GM19328 (cell line): ENCODE measurements around the gene TENT4B.

Experiments
- ATAC-seq: cut with Tn5 transposase; IDR thresholded peaks from one replicate; pipeline ENCODE4 v1.9.1; 2021; ENCODE audit warnings: mild to moderate bottlenecking, moderate library complexity; ENCODE audit not compliant: unreplicated experiment

TENT4B gene

DNA sequence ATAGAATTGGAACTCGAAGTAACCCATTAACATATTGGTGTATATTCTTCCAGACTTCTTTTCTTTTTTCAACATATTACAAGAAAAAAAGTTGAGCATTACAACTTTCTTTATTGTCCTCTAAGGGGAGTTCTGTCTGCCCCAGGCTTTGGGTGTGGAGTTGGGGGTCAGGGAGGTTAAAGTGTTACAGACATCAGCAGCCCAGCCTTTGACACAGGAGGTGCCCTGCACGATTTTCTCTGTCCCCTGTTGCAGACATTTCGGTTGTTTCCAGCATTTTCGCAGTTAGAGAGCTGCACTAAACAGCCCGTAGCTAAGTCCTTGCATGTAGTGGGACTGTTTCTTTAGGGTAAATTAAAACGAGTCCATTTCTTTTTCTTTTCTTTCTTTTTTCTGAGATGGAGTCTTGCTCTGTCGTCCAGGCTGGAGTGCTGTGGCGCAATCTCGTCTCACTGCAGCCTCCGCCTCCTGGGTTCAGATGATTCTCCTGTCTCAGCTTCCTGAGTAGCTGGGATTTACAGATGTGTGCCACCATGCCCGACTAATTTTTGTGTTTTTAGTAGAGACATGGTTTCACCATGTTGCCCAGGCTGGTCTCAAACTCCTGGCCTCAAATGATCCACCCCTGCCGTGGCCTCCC, 99.9 kb downstream of the TENT4B start:
- ATAC-seq, result no peak

DNA sequence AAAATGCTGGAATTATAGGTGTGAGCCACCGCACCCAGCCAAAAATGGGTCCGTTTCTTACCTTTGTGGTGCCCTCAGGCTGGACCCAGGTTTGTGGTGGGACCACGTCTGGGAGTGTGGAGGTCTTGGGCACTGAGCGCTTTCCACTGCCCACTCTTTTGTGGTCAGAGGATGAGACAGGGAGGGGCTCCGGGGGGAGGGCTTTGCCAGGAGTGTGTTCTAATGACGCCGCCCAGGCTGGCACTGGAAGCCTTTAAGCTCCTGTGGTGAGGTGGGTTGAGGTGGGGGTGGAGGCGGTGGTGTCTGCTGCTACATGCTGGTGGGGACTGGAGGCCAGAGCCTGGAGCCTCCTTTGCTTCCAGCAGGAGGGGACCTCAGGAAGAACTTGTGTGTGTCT, 100.4 kb downstream of the TENT4B start:
- ATAC-seq, result no peak

DNA sequence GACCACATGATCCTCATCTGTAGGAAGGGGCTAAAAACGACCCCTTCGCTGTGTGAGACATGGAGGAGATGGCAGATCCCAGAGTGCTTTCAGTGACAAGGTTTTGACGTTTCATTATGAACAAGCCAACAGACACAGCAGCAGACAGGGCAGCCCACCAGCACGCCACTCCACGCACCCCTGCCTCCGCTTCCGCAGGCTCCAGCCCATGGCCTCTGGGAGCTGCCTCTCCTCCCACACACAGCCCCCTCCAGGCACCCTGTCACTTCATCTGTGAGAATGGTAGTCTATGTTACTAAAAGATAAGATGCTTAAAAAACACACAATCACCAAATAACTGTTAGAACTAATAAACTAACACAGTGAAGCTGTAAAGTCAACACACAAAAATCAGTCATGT, 101.0 kb downstream of the TENT4B start:
- no peak for ATAC-seq

DNA sequence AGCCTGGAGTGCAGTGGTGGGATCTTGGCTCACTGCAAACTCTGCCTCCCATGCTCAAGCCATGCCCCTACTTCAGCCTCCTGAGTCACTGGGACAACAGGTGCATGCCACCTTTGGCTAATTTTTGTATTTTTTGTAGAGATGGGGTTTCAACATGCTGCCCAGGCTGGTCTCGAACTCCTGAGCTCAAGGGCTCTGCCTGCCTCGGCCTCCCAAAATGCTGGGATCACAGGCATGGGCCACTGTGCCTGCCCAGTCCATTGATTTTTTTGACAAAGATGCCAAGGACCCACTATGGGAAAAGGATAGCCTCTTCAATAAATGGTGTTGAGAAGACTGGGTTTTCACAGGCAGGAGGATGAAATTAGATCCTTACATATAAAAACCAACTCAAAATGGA, 102.4 kb downstream of the TENT4B start:
- ATAC-seq, result no peak

DNA sequence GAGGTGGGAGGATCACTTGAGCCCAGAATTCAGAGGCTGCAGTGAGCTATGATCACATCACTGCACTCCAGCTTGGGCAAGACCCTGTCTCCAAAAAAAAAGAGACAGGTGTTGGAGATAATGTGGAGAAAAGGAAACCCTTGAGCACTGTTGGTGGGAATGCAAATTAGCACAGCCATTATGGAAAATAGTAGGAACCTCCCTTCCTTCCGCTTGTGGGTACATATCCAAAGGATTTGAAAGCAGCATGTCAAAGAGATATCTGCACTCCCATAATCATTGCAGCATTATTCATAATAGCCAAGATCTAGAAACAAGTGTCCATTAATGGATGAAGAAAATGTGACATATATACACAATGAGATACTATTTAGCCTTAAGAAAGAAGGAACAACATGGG, 103.5 kb downstream of the TENT4B start:
- ATAC-seq, result no peak

DNA sequence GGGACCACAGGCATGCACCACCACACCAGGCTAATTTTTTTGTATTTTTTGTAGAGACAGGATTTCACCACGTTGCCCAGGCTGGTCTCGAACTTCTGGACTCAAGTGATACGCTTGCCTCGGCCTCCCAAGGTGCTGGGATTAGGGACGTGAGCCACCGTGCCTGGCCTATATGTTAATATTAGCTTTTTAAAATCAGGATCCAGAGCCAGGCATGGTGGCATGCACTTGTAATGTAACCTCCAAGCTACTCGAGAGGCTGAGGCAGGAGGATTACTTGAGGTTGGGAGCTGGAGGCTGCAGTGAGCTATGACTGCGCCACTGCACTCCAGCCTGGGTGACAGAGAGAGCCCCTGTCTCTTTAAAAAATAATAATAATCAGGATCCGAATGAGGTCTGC, 104.8 kb downstream of the TENT4B start:
- no peak for ATAC-seq

DNA sequence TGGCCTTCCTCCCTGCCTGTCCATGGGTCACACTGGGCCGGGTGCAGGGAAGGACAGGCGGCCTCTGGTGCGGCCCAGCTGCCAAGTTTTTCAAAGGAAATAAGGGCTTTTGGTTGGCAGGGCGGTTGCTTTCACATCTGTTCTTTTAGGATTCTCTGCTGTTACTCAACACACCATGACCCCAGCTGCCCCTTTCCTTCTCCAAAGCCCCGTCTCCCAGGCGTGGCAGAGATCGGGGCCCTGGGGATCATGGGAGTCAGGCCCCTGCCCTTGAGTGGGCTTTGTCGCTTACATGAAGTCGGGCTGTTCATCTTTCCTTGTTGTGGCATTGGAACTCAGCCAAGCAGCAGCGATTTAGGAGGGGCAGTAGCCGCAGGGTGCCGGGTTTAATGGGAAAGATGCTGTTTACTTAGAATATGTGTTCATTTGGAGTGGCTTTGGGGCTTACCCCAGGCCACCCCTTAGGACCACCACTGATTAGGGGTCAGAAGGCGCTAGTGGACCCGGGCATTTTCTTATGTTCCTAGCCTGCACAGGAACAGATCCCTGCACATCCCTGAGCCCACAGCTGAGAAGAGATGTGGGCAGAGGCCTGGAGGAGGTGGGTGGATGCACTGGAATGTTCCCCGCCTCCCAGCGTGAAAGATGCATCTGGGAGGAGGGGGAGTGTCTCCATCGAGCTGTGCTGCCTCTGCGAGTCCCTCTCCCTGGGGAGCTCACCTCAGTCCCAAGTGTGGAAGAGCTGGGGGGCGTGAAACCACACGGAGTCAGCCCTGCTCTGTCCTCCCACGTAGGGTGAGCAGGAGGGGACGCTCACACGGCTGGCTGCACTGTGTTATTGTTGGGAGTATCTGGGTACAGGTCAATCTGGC, 106.5 kb downstream of the TENT4B start:
- ATAC-seq, result no peak

DNA sequence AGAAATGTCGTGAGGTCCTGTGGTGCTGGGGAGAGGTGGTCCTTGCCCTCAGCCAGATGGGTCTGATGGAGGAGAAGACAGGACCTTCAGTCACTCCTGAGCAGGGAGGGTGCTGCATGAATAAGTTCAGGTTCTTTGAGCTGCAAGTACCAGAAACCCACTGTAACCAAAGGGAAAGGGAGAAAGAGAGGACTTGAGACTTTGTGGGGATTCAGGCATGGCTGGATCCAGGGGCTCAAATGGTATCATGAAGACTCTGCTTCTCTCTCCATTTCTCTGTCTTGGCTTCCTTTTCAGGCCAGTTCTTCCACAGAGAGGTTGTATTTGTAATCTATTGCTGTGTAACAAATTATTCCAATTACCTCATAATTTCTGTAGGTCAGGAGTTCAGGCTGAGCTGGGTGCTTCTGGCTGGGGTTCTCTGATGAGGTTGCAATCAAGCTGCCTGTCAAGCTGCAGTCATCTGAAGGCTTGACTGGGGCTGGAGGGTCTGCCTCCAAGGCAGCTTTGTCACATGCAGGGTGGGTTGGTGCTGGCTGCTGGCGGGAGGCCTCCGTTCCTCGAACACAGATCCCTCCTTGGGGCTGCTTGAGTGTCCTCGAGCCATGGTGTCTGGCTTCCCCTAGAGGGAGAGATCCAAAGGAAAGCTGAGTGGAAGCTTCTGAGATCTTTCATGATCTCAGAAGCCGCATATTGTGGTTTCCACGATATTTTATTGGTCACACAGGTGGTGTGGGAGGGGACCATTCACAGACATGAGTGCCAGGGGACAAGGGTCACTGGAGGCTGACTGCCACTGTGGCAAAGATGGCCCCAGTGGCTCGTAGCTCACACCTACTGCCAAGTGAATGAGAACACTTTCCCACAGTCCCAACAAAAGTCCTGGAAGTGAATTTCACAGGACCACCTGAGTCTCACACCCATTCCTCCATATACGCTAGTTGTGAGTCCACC, 107.4 kb downstream of the TENT4B start:
- ATAC-seq, result no peak

DNA sequence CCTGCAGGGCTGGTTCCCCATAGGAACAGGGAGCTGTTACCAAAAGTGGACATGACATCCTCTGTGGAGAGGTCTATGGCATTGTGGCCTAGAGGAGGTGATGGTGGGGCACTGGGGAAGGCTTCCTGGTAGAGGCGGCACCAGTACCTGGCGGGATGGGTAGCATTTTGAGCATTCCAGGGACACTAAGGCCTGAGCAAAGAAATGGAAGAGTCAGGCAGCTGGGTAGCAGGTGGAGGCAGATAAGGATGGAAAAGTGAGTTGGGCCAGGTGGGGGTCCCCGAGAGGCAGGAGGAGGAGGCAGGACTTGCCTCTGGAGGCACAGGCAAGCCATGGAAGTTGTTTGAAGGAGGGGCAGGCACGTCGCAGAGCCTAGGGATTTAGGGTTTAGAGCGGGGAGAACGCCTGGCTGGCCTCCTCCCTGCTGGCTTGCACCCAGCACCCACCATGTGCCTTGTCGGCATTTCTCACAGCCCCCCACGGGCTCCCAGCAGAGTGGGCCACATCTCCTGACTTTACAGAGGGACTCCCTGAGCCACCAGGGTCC, 108.1 kb downstream of the TENT4B start:
- no peak for ATAC-seq

DNA sequence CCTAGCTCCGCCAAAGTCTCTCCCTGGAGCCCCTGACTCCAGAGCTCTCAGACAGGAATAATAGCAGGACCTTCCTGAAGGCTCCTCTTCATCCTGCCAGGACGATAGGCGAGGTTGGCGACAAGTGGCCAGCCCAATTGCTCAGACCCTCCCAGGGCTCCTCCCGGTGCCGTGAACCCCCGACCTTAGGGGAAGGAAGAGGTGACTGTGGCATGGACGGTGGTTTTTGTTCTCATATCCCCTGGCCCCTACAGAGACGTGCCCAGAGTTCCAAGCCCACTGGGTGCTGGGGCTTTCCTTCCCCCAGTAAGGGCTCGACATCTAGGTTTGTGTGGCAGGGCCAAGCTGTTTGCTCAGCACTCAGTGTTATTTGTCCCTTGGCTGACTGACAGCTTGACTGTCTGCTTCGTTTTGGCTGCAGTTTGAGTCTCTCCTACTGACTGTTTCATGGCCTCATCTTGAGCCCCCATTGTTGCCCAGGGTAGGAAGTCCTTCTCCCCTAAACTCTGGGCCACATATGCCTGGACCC, 108.7 kb downstream of the TENT4B start:
- ATAC-seq, result no peak

DNA sequence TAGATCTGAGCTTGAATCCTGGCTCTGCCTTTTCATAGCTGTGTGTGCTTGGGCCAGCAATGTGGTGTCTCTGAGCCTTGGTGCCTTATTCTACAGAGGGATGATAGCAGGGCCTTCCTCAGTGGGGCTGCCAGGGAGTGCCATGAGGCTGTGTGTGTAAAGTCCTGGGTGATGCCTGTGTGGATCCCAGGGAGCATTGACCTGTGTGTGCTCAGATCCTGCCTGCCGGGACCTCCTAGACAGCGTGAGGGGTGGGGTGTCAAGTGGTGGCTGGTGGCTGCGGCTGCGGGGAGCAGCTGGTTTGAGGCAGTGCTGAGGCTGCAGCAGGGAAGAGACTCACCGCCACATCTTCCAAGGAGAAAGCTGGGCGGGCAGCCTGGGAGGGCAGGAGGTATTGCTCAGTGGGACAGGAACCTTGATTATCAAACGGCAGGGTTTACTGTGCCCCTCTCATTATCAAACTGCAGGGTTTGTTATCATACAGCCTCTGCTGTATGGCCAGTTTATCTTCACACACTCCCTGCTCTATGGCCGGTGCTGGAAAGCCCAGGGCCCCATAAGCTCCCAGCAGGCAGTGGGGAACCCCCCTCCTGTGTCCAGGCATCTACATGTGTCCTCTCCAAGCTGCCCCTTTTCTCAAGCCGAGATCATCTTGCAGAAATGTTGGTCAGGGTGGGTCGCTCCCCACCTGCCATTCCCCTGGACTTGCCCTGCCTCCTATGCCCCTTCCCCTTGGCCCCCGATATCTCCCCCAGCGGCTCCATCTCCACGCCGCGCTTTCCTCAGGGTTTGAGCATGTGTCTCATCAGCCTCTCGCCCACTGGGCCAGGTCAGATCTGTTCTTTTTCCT, 110.2 kb downstream of the TENT4B start:
- no peak for ATAC-seq

DNA sequence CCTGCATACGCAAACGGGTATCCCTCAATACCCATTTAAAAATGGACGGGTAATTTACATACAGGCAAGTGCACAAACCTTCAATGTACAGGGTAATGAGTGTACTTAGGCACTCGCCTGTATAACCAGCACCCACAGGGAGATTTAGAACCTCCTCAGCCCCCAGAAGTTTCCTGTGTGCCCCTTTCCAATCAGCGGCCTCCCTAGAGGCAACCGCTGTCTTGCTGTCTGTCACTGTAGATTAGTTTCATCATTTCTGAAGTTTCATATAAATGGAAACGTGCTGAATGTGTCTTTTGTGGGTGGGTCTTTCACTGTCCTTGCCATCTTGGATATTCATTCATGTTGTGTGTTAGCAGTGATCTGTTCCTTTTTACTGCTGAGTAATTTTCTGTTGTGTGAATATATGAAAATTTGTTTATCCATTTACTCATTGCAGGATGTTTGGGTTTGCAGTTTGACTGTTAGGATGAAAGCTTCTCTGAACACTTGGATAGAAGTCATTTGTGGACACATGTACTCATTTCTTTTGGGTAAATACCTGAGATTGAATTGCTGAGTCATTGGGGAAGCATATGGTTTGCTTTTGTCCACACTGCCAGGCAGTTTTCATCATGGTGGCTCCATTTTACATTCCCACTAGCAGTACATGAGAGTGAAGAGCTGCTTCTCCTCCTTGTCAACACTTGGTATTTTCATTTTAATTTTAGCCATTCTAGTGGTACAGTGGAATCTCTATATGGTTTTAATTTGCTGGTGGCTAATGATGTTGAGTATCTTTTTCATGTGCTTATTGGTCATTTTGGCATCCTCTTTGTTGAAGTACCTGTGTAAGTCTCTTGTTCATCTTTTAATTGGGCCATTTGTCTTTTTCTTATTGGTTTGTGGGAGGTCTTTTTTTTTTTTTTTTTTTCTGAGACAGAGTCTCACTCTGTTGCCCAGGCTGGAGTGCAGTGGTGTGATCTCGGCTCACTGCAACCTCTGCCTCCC, 111.1 kb downstream of the TENT4B start:
- no peak for ATAC-seq

DNA sequence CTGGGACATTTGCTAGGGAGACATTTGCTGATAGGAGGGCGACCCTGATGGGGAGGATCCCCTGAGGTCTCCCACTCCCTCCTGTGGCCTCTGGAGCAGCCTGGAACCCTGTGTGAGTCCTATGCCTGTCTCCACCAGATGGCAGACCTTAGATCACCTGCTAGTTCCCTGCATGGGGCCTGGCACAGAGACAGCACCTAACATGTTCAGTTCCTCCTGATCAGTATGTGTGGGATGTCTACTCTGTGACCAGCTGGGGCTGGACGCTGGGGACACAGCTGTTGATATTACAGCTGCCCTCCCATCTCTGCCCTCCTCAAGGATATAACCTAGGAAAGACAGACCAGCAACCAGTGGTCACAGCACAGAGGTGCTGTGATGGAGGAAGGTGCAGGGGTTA, 112.2 kb downstream of the TENT4B start:
- no peak for ATAC-seq

DNA sequence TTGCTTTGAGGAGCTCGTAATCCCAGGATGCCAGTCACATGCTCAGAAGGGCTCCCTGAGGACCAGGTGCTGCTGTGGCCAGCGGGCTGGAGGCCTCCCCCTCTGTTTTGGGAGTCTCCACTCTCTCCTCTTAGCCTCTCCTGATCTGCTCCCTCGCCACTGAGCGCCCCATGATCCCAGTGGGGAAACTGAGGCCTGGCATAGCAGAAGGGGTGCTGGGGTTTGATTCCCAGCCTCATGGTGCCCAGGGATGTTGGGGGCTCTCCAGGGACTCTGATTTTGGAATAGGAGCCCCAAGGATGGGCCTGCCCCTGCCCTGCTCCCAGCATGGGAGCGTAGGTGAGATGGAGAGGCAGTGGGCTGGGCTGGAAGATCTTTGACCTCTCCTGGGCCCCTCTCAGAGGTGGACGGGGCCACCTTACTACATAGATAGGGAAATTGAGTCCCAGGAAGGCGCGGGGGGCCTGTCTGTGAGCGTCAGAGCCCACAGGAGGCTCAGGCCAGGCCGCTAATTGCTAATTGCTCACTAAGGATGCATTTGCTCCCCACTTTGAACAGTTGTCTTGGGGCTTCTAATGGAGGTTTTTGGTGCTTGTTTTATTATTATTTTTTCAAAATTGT, 112.7 kb downstream of the TENT4B start:
- no peak for ATAC-seq

DNA sequence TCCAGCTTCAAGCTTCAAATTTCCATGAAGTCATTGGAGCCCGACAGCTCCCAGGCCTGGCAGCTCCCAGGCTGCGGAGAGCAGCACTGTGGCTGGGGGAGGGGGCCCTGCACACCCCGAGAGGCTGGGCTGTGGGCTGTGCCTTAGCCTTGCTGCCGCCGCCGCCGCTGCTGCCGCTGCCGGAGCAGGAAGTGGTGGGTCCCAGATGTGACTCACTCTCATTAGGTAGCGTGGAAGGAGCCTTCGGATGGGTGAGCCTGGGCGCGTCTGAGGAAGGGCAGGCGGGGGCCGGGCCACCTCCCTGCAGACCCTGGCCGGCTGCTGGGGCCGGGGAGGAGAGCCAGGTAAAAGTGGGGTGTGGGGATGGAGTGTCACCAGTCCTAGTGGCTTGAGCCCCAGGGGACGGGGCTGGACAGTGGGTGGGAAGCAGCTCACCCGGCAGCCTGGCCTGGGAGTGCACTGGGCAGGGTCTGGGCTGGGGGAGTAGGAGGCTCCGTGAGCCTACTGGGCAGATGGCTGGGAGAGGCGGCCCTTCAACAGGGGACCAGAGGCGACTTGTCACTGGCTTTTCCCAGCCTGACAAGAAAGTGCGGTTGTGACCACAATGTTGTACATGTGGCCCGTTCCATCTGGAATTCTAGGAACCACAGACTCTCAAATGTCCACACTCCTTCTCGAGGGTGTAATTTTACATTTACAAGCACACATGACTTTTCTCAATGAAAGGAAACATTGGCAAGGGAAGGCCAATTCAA, 113.4 kb downstream of the TENT4B start, which contains the start of gene ADCY7:
Gene ADCY7 (plus strand): TSS at position 215 of the 755 bp plus-strand sequence. CDS start 21,629 bp downstream, outside the sequence.
- ATAC-seq, result peak; percentile 74

DNA sequence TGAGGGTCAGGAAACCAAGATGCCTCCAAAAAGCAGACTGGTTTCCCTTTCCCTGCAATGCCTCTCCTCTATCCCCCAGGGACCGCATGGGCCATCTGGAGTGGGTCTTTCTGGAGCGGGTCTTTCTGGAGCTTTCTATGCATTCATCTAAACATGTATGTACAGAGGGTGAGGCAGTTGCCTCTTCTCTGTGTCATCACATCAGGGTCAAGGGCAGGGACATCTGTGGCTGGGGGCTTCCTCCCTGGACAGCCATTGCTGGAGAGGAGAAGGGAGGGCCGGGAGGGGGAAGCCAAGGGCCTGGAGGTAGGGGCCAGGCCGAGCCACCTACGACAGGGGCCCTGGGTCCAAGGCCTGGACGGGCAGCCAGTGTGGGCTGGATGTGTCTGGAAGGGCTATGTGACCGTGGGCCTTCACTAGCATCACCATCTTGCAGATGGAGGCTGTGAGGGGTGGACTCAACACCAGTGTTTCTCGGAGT, 114.1 kb downstream of the TENT4B start:
- no peak for ATAC-seq

DNA sequence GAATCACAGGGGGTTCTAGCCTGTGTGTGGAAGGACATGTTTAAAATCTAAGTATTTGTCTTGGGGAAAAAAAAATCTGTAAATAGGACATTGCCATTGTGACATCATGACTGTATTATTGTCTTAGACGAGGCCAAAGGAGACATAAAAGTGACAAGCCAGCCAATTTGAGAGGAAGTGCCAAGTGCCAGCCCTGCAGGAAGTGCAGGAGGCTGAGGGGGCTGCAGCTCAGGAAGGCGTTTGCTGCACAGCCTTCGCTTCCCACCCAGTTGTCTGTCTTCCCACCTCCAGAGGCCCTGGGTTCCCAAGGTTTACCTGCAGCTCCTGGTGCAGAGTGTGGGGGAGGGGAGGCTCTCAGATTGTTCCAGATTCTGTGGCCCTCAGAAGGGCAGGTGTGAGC, 114.5 kb downstream of the TENT4B start:
- no peak for ATAC-seq
